SK-MEL-5 (cell line): ENCODE results near the gene TPSB2. TPM values are rescaled to one million over a fixed set of nuclear protein-coding genes. Genes with fewer than 3 reads are reported as not detected.

Experiments used
- DNase-seq: peaks from one replicate; pipeline ENCODE4 v3.0.0-alpha.2; 2016; ENCODE audit warnings: low read depth, low spot score
- in situ Hi-C: cut with HindIII; loops from 2 replicates; pipeline ENCODE4 v1.10.0; 2016; ENCODE audit warnings: low sequenced_read_pairs, high pct_unique_total_duplicates, low pct_unique_long_range_greater_than_20kb
- total RNA-seq: library from RNA; depleted of rRNA; stranded (reverse); fragments of >200 nt; shearing (Covaris generic); gene quantifications from 2 replicates; pipeline ENCODE4 v1.2.3, GENCODE V29; 2014; rRNA removed

The TPSB2 gene
- total RNA-seq, 1 experiment from 2014 or later: not detected

GRCh38 chr16:1181404-1182315 is 48.3 kb downstream of the TPSB2 start:
- in situ Hi-C loops: no loop called here
- DNase-seq: no peak

GRCh38 chr16:1180549-1181403 is 49.2 kb downstream of the TPSB2 start:
- in situ Hi-C loops: no loop called here
- DNase-seq: no peak

Other genes with a start within 250 kb of the TPSB2 start
- 14.8 and 16.7 TPM in 2 replicates for gene SOX8, start 248.4 kb downstream of the TPSB2 start, total RNA-seq
- not detected in 2 replicates for gene SSTR5, start 157.4 kb downstream of the TPSB2 start, total RNA-seq
- not detected in 2 replicates for gene C1QTNF8, start 133.9 kb downstream of the TPSB2 start, total RNA-seq
- 17.4 and 17.6 TPM in 2 replicates for gene CACNA1H, start 77.1 kb downstream of the TPSB2 start, total RNA-seq
- gene TPSG1, start 4.9 kb downstream of the TPSB2 start, total RNA-seq: not detected in 2 replicates
- gene TPSAB1, start 10.5 kb upstream of the TPSB2 start, total RNA-seq: not detected in 2 replicates
- not detected in 2 replicates for gene TPSD1, start 25.9 kb upstream of the TPSB2 start, total RNA-seq
- 55.2 TPM in 2 replicates for gene UBE2I, start 79.5 kb upstream of the TPSB2 start, total RNA-seq
- gene BAIAP3, start 103.5 kb upstream of the TPSB2 start, total RNA-seq: 1.2 and 3.0 TPM in 2 replicates
- gene TSR3, start 121.7 kb upstream of the TPSB2 start, total RNA-seq: 68.1 and 70.0 TPM in 2 replicates
- 102 and 110 TPM in 2 replicates for gene GNPTG, start 121.7 kb upstream of the TPSB2 start, total RNA-seq
- gene UNKL, start 184.5 kb upstream of the TPSB2 start, total RNA-seq: 7.8 and 8.0 TPM in 2 replicates
- 15.1 and 18.0 TPM in 2 replicates for gene UQCC4, start 190.6 kb upstream of the TPSB2 start, total RNA-seq
- gene PERCC1, start 200.9 kb upstream of the TPSB2 start, total RNA-seq: not detected in 2 replicates
- gene CCDC154, start 214.4 kb upstream of the TPSB2 start, total RNA-seq: 0.40 and 1.0 TPM in 2 replicates
- gene CLCN7, start 244.8 kb upstream of the TPSB2 start, total RNA-seq: 277 and 308 TPM in 2 replicates